GM23248 (cell line): ENCODE results near the gene FGGY. TPM values are rescaled to one million over a fixed set of nuclear protein-coding genes. Genes with fewer than 3 reads are reported as not detected.
"Not testable (repeated sequence)": the region's sequence is repeated elsewhere in the genome, so short reads cannot be mapped to it uniquely, and the experiment has no call there.

Experiments
- DNase-seq: peaks from one replicate; pipeline ENCODE4 v3.0.0-alpha.2; 2015
- H2AFZ ChIP-seq: fragments of 200-600 bp; sonication (generic); 2 replicates; pipeline ENCODE4 v1.6.1; 2016; ENCODE audit warnings: antibody characterized with exemption
- H3F3A ChIP-seq: fragments of 200-600 bp; sonication (generic); 2 replicates; pipeline ENCODE4 v1.6.1; 2016; ENCODE audit warnings: mild to moderate bottlenecking, antibody characterized with exemption, mixed run types; ENCODE audit not compliant: insufficient read depth
- H3K27ac ChIP-seq: fragments of 200-600 bp; sonication (generic); 2 replicates; pipeline ENCODE4 v1.5.1; 2016; ENCODE audit warnings: mild to moderate bottlenecking
- H3K27me3 ChIP-seq: fragments of 200-600 bp; sonication (generic); replicated peaks from 2 replicates; pipeline ENCODE4 v1.6.1; 2016; ENCODE audit warnings: mild to moderate bottlenecking; ENCODE audit not compliant: insufficient read depth
- H3K36me3 ChIP-seq: fragments of 200-600 bp; sonication (generic); 2 replicates; pipeline ENCODE4 v1.6.1; 2016; ENCODE audit warnings: low read depth, mild to moderate bottlenecking
- H3K4me1 ChIP-seq: fragments of 200-600 bp; sonication (generic); 2 replicates; pipeline ENCODE4 v1.6.1; 2016; ENCODE audit warnings: mild to moderate bottlenecking; ENCODE audit not compliant: insufficient read depth
- H3K4me2 ChIP-seq: fragments of 200-600 bp; sonication (generic); one replicate; pipeline ENCODE4 v1.6.1; 2016; ENCODE audit warnings: mild to moderate bottlenecking; ENCODE audit not compliant: unreplicated experiment
- H3K4me3 ChIP-seq: fragments of 200-600 bp; sonication (generic); 2 replicates; pipeline ENCODE4 v1.5.1; 2016; ENCODE audit warnings: mild to moderate bottlenecking
- H3K79me2 ChIP-seq: fragments of 200-600 bp; sonication (generic); 2 replicates; pipeline ENCODE4 v1.6.1; 2016; ENCODE audit warnings: mild to moderate bottlenecking; ENCODE audit not compliant: insufficient read depth
- H3K9ac ChIP-seq: fragments of 200-600 bp; sonication (generic); 2 replicates; pipeline ENCODE4 v1.6.1; 2016; ENCODE audit warnings: mild to moderate bottlenecking
- H3K9me2 ChIP-seq: fragments of 200-600 bp; sonication (generic); 2 replicates; pipeline ENCODE4 v1.6.1; 2016; ENCODE audit warnings: mixed run types, mild to moderate bottlenecking, moderate library complexity; ENCODE audit not compliant: insufficient read depth
- H3K9me3 ChIP-seq: fragments of 200-600 bp; sonication (generic); one replicate; pipeline ENCODE4 v1.6.1; 2017; ENCODE audit warnings: low read depth
- H4K20me1 ChIP-seq: fragments of 200-600 bp; sonication (generic); 2 replicates; pipeline ENCODE4 v1.6.0; 2016; ENCODE audit not compliant: insufficient read depth
- EZH2 ChIP-seq: fragments of 200-600 bp; sonication (generic); IDR thresholded peaks from 2 replicates; pipeline ENCODE4 v1.6.1; 2018; ENCODE audit warnings: antibody characterized with exemption, mild to moderate bottlenecking; ENCODE audit not compliant: insufficient read depth, poor library complexity, severe bottlenecking
- EZH2phosphoT487 ChIP-seq: fragments of 200-600 bp; sonication (generic); IDR thresholded peaks from 2 replicates; pipeline ENCODE4 v1.6.1; 2018; ENCODE audit warnings: antibody characterized with exemption, moderate library complexity, mild to moderate bottlenecking, low read depth; ENCODE audit not compliant: insufficient read depth
- WGBS, 2 experiments: methylation state at CpG; one replicate each; pipeline ENCODE4 v1.1.6; 2015 to 2017; ENCODE audit warnings: low lambda C conversion rate in 2 of 2, low coverage in 1 of 2; ENCODE audit errors: missing lambda C conversion rate in 2 of 2; 5-methylcytosine and 5-hydroxymethylcytosine counted together
- in situ Hi-C: fragments of 300-500 bp; cut with MboI; formaldehyde crosslinking; loops from 2 replicates; pipeline ENCODE4 v1.15.0; 2020
- polyA plus RNA-seq: library from polyadenylated mRNA; unstranded; fragments of >200 nt; fragmentation: Nextera tagmentation; extraction: Ambion mirVana; gene quantifications from 2 replicates; pipeline ENCODE4 v1.2.1, GENCODE V29; 2016
- total RNA-seq: library from RNA; depleted of rRNA; stranded (reverse); fragments of >200 nt; shearing (Covaris generic); gene quantifications from 2 replicates; pipeline ENCODE4 v1.2.3, GENCODE V29; 2014

Gene FGGY
- total and polyA plus RNA-seq, 2 experiments from 2014 or later, result 12.8 to 16.9 TPM

GRCh38 chr1:59457786-59458185 lies 160.9 kb downstream of the FGGY start:
- WGBS, 2 experiments, result 94 to 100% methylated on average over 2 of the region's 2 CpGs
- Histone ChIP-seq H3K27ac (no peak overlapping the region), H3K9ac (no peak overlapping the region), H3K4me1 (peaks cover 28% of the 10 kb centered on the region), H3K4me2 (no peak overlapping the region), H3K9me3 (no peaks in the 10 kb centered on the region), H3K4me3 (no peak overlapping the region), H4K20me1 (no peaks in the 10 kb centered on the region), H3K36me3 (no peaks in the 10 kb centered on the region), H2AFZ (no peak overlapping the region), H3K79me2 (no peaks in the 10 kb centered on the region), H3K27me3 (no peaks in the 10 kb centered on the region), H3F3A (peaks cover 26% of the 10 kb centered on the region), H3K9me2 (no peaks in the 10 kb centered on the region)
- in situ Hi-C loops, result no loop called here
- DNase-seq, result no peak
- TF ChIP-seq EZH2phosphoT487, result no peak
- TF ChIP-seq EZH2, result no peak

GRCh38 chr1:59458884-59459283 lies 162.0 kb downstream of the FGGY start:
- Histone ChIP-seq H3K4me1 (peaks cover 19% of the 10 kb centered on the region), H2AFZ (no peak overlapping the region), H3K27me3 (no peaks in the 10 kb centered on the region), H3K79me2 (no peaks in the 10 kb centered on the region), H3K4me2 (no peak overlapping the region), H4K20me1 (no peaks in the 10 kb centered on the region), H3K36me3 (no peaks in the 10 kb centered on the region), H3K9ac (no peak overlapping the region), H3F3A (peaks cover 21% of the 10 kb centered on the region), H3K9me3 (no peaks in the 10 kb centered on the region), H3K4me3 (no peak overlapping the region), H3K27ac (no peak overlapping the region), H3K9me2 (no peaks in the 10 kb centered on the region)
- no peak for TF ChIP-seq EZH2
- in situ Hi-C loops, result no loop called here
- WGBS, 2 experiments, result 77% methylated on average over 2 of the region's 2 CpGs
- DNase-seq, result no peak

GRCh38 chr1:59462942-59463341 lies 166.0 kb downstream of the FGGY start:
- H3K9ac ChIP-seq, H3K79me2 ChIP-seq, H3K4me1 ChIP-seq, in situ Hi-C loops, H3K27me3 ChIP-seq, H3K4me3 ChIP-seq, H3K4me2 ChIP-seq, H3K9me3 ChIP-seq, H3K36me3 ChIP-seq, H3K27ac ChIP-seq, DNase-seq, H3K9me2 ChIP-seq, H4K20me1 ChIP-seq, H2AFZ ChIP-seq, H3F3A ChIP-seq: not testable (repeated sequence)
- 92 to 100% methylated on average over 2 of the region's 2 CpGs for WGBS, 2 experiments

- H4K20me1 ChIP-seq, H3K9ac ChIP-seq, H3K27me3 ChIP-seq, H3K9me3 ChIP-seq, H3F3A ChIP-seq, H3K4me1 ChIP-seq, H3K36me3 ChIP-seq, H3K9me2 ChIP-seq, H3K4me3 ChIP-seq, H2AFZ ChIP-seq, in situ Hi-C loops, H3K79me2 ChIP-seq, H3K4me2 ChIP-seq, H3K27ac ChIP-seq, DNase-seq: not testable (repeated sequence)
Observed at GRCh38 chr1:59465478-59465877, 168.6 kb downstream of the FGGY start.

- Histone ChIP-seq H3K27ac (no peak overlapping the region), H3F3A (no peaks in the 10 kb centered on the region), H3K9me3 (no peaks in the 10 kb centered on the region), H3K9me2 (no peaks in the 10 kb centered on the region), H3K36me3 (no peaks in the 10 kb centered on the region), H3K27me3 (no peaks in the 10 kb centered on the region), H2AFZ (no peak overlapping the region), H3K9ac (no peak overlapping the region), H3K4me2 (no peak overlapping the region), H3K4me3 (no peak overlapping the region), H3K79me2 (no peaks in the 10 kb centered on the region), H3K4me1 (no peaks in the 10 kb centered on the region), H4K20me1 (no peaks in the 10 kb centered on the region)
- DNase-seq, result no peak
- WGBS, 2 experiments, result 90 to 93% methylated on average over 1 of the region's 1 CpG
- TF ChIP-seq EZH2 (no peak), EZH2phosphoT487 (no peak)
- in situ Hi-C loops, result no loop called here
Observed at GRCh38 chr1:59468828-59469428, 172.0 kb downstream of the FGGY start.

- H3K4me1 ChIP-seq, H3K9ac ChIP-seq, H3K4me2 ChIP-seq, H3K36me3 ChIP-seq, H2AFZ ChIP-seq, H3K9me3 ChIP-seq, H3K27me3 ChIP-seq, DNase-seq, H4K20me1 ChIP-seq, H3K27ac ChIP-seq, H3F3A ChIP-seq, H3K9me2 ChIP-seq, in situ Hi-C loops, H3K4me3 ChIP-seq, H3K79me2 ChIP-seq: not testable (repeated sequence)
- WGBS, 2 experiments, result 95 to 98% methylated on average over 21 to 35 of the region's 43 CpGs
Observed at GRCh38 chr1:59471991-59472570, 175.2 kb downstream of the FGGY start.
